Mesenchymal stem cell (in vitro differentiated cells and primary cell): Measurements from ENCODE around the gene SNX24.
A peak's percentile ranks its signal among the peaks of the same experiment; 100 is the strongest.

Experiments used
- DNase-seq: peaks from one replicate; pipeline ENCODE4 v3.0.0-alpha.2; 2013
- H2AFZ ChIP-seq: one replicate; pipeline ENCODE4 v1.6.1; 2013; ENCODE audit warnings: low read depth, mild to moderate bottlenecking, control low read depth, inconsistent platforms, low read length, moderate library complexity
- H2AK5ac ChIP-seq: 2 replicates; pipeline ENCODE4 v1.6.1; 2013; ENCODE audit warnings: low read length, moderate library complexity, mild to moderate bottlenecking, inconsistent platforms; ENCODE audit not compliant: severe bottlenecking
- H2BK120ac ChIP-seq: one replicate; pipeline ENCODE4 v1.6.1; 2013; ENCODE audit warnings: low read depth, mild to moderate bottlenecking, inconsistent platforms, low read length, moderate library complexity
- H2BK12ac ChIP-seq, 2 experiments: one replicate each; pipeline ENCODE4 v1.6.1; 2013; ENCODE audit warnings: inconsistent platforms in 2 of 2, low read length in 2 of 2, mild to moderate bottlenecking in 2 of 2, moderate library complexity in 2 of 2, control low read depth in 1 of 2
- H2BK15ac ChIP-seq: one replicate; pipeline ENCODE4 v1.6.1; 2013; ENCODE audit warnings: mild to moderate bottlenecking, low read depth, inconsistent platforms; ENCODE audit not compliant: poor library complexity, severe bottlenecking
- H2BK5ac ChIP-seq: 2 replicates; pipeline ENCODE4 v1.6.1; 2013; ENCODE audit warnings: low read depth, mild to moderate bottlenecking, low read length, control low read depth, inconsistent platforms; ENCODE audit not compliant: poor library complexity, severe bottlenecking
- H3K14ac ChIP-seq, 2 experiments: one replicate each; pipeline ENCODE4 v1.6.1; 2013; ENCODE audit warnings: inconsistent platforms in 2 of 2, low read length in 2 of 2, control low read depth in 1 of 2, mild to moderate bottlenecking in 1 of 2, moderate library complexity in 1 of 2
- H3K18ac ChIP-seq, 2 experiments: one replicate each; pipeline ENCODE4 v1.6.1; 2013; ENCODE audit warnings: inconsistent platforms in 2 of 2, low read length in 2 of 2, control low read depth in 1 of 2, low read depth in 1 of 2, mild to moderate bottlenecking in 1 of 2
- H3K23ac ChIP-seq, 2 experiments: one replicate each; pipeline ENCODE4 v1.6.1; 2013; ENCODE audit warnings: inconsistent platforms in 2 of 2, low read length in 2 of 2, mild to moderate bottlenecking in 2 of 2, moderate library complexity in 2 of 2, control low read depth in 1 of 2
- H3K27ac ChIP-seq: 2 replicates; pipeline ENCODE4 v1.5.1; 2013; ENCODE audit warnings: mild to moderate bottlenecking, moderate library complexity, low read length, control low read depth, inconsistent platforms; ENCODE audit not compliant: poor library complexity, severe bottlenecking
- H3K27me3 ChIP-seq, 2 experiments: 2 replicates each; pipeline versions ENCODE4 v1.6.1 to v1.7.0; 2013; ENCODE audit warnings: low read length in 2 of 2, mild to moderate bottlenecking in 2 of 2, moderate library complexity in 2 of 2, control low read depth in 1 of 2, inconsistent platforms in 1 of 2; ENCODE audit not compliant: control insufficient read depth in 1 of 2, insufficient read depth in 1 of 2
- H3K36me3 ChIP-seq, 2 experiments: 2 replicates each; pipeline versions ENCODE4 v1.6.1 to v1.7.0; 2013; ENCODE audit warnings: low read length in 2 of 2, control low read depth in 1 of 2, inconsistent platforms in 1 of 2, low read depth in 1 of 2, mild to moderate bottlenecking in 1 of 2; ENCODE audit not compliant: insufficient read depth in 2 of 2, control insufficient read depth in 1 of 2
- H3K4ac ChIP-seq, 2 experiments: one replicate each; pipeline ENCODE4 v1.6.1; 2013; ENCODE audit warnings: inconsistent platforms in 2 of 2, low read length in 2 of 2, mild to moderate bottlenecking in 2 of 2, moderate library complexity in 2 of 2, control low read depth in 1 of 2, low read depth in 1 of 2
- H3K4me1 ChIP-seq: 2 replicates; pipeline ENCODE4 v1.6.1; 2013; ENCODE audit warnings: low read depth, low read length, control low read depth; ENCODE audit not compliant: control insufficient read depth, insufficient read depth
- H3K4me2 ChIP-seq: 2 replicates; pipeline ENCODE4 v1.6.1; 2013; ENCODE audit warnings: low read length, mild to moderate bottlenecking, inconsistent platforms; ENCODE audit not compliant: poor library complexity, severe bottlenecking
- H3K4me3 ChIP-seq, 2 experiments: 2 replicates each; pipeline versions ENCODE4 v1.5.1 to v1.7.0; 2013; ENCODE audit warnings: low read length in 2 of 2, mild to moderate bottlenecking in 2 of 2, control low read depth in 1 of 2, low read depth in 1 of 2; ENCODE audit not compliant: insufficient read depth in 1 of 2
- H3K79me1 ChIP-seq: replicated peaks from 2 replicates; pipeline ENCODE4 v1.6.1; 2013; ENCODE audit warnings: mild to moderate bottlenecking, control low read depth, low read length, inconsistent platforms; ENCODE audit not compliant: poor library complexity, severe bottlenecking
- H3K9ac ChIP-seq: 2 replicates; pipeline ENCODE4 v1.7.0; 2013; ENCODE audit warnings: mild to moderate bottlenecking, low read length, moderate library complexity
- H3K9me3 ChIP-seq: 2 replicates; pipeline ENCODE4 v1.7.0; 2013; ENCODE audit warnings: mild to moderate bottlenecking, low read length; ENCODE audit not compliant: control insufficient read depth
- H4K8ac ChIP-seq: one replicate; pipeline ENCODE4 v1.6.1; 2013; ENCODE audit warnings: inconsistent platforms, mild to moderate bottlenecking, low read length, moderate library complexity
- H4K91ac ChIP-seq: one replicate; pipeline ENCODE4 v1.6.1; 2013; ENCODE audit warnings: mild to moderate bottlenecking, low read length, inconsistent platforms
- WGBS: methylation state at CpG from one replicate; pipeline ENCODE4 v1.1.7; 2013; ENCODE audit warnings: mixed read lengths; 5-methylcytosine and 5-hydroxymethylcytosine counted together

SNX24 gene

GRCh38 chr5:122864842-122865241 is 19.4 kb downstream of the SNX24 start:
- H2BK15ac ChIP-seq, result no peak overlapping the region
- peaks cover 29% of the 10 kb centered on the region for H3K79me1 ChIP-seq
- WGBS, result 100% methylated on average over 1 of the region's 1 CpG
- no peak overlapping the region for H2AFZ ChIP-seq
- H3K4me2 ChIP-seq, result no peak overlapping the region
- no peak overlapping the region for H4K91ac ChIP-seq
- no peak for DNase-seq
- no peak overlapping the region for H2BK12ac ChIP-seq
- no peak overlapping the region for H3K14ac ChIP-seq
- no peak overlapping the region for H3K4me3 ChIP-seq
- no peak overlapping the region for H3K4ac ChIP-seq
- no peaks in the 10 kb centered on the region for H3K4me1 ChIP-seq
- H3K36me3 ChIP-seq, result peaks cover 0 to 14% of the 10 kb centered on the region in 2 experiments
- H2AK5ac ChIP-seq, result no peak overlapping the region
- H4K8ac ChIP-seq, result no peak overlapping the region
- H3K27me3 ChIP-seq, result no peaks in the 10 kb centered on the region
- no peak overlapping the region for H3K9ac ChIP-seq
- H2BK5ac ChIP-seq, result no peak overlapping the region
- no peak overlapping the region for H3K27ac ChIP-seq
- H3K23ac ChIP-seq, result no peak overlapping the region
- H2BK120ac ChIP-seq, result no peak overlapping the region
- no peaks in the 10 kb centered on the region for H3K9me3 ChIP-seq
- H3K18ac ChIP-seq, result no peak overlapping the region

GRCh38 chr5:122870219-122870856 is 24.9 kb downstream of the SNX24 start:
- Histone ChIP-seq H3K18ac (peak overlapping the region in 1 of 2 experiments; percentile 11), H2BK5ac (no peak overlapping the region), H2AFZ (no peak overlapping the region), H3K36me3 (peaks cover 0 to 14% of the 10 kb centered on the region in 2 experiments), H3K4ac (peak overlapping the region in 1 of 2 experiments; percentile 5), H4K91ac (peak overlapping the region; percentile 54), H3K9me3 (no peaks in the 10 kb centered on the region), H3K4me2 (no peak overlapping the region), H3K27ac (no peak overlapping the region), H4K8ac (peak overlapping the region; percentile 51), H3K79me1 (peaks cover 25% of the 10 kb centered on the region), H2BK12ac (no peak overlapping the region), H2BK15ac (no peak overlapping the region), H3K23ac (no peak overlapping the region), H3K9ac (peak overlapping the region; percentile 30), H3K27me3 (no peaks in the 10 kb centered on the region), H3K4me1 (no peaks in the 10 kb centered on the region), H3K4me3 (no peak overlapping the region), H2BK120ac (no peak overlapping the region), H3K14ac (no peak overlapping the region), H2AK5ac (no peak overlapping the region)
- peak; percentile 48 for DNase-seq
- 42% methylated on average over 7 of the region's 7 CpGs for WGBS

- WGBS, result 91% methylated on average over 5 of the region's 8 CpGs
Measured at GRCh38 chr5:122871661-122872060, 26.2 kb downstream of the SNX24 start.

GRCh38 chr5:122874179-122874875 is 28.9 kb downstream of the SNX24 start:
- Histone ChIP-seq H3K79me1 (peaks cover 38% of the 10 kb centered on the region), H4K91ac (no peak overlapping the region), H3K23ac (no peak overlapping the region), H2BK120ac (no peak overlapping the region), H3K9me3 (no peaks in the 10 kb centered on the region), H3K36me3 (no peaks in the 10 kb centered on the region), H3K4me1 (no peaks in the 10 kb centered on the region), H2BK15ac (no peak overlapping the region), H2BK12ac (no peak overlapping the region), H4K8ac (no peak overlapping the region), H3K27me3 (no peaks in the 10 kb centered on the region), H3K9ac (no peak overlapping the region), H3K14ac (no peak overlapping the region), H2BK5ac (no peak overlapping the region), H3K4me3 (no peak overlapping the region), H3K4me2 (no peak overlapping the region), H2AFZ (no peak overlapping the region), H3K18ac (no peak overlapping the region), H2AK5ac (no peak overlapping the region), H3K27ac (no peak overlapping the region), H3K4ac (no peak overlapping the region)
- peak; percentile 51 for DNase-seq
- 79% methylated on average over 3 of the region's 4 CpGs for WGBS

More at GRCh38 chr5:122871661-122872060, 26.2 kb downstream of the SNX24 start:
- H3K27me3 ChIP-seq, result no peaks in the 10 kb centered on the region
- no peak overlapping the region for H3K4me3 ChIP-seq
- H3K9ac ChIP-seq, result peak overlapping the region; percentile 6
- H3K36me3 ChIP-seq, result peaks cover 0 to 14% of the 10 kb centered on the region in 2 experiments
- no peak overlapping the region for H3K27ac ChIP-seq
- H3K4ac ChIP-seq, result no peak overlapping the region
- no peaks in the 10 kb centered on the region for H3K4me1 ChIP-seq
- no peak overlapping the region for H2AK5ac ChIP-seq
- H3K4me2 ChIP-seq, result no peak overlapping the region
- no peak overlapping the region for H2BK15ac ChIP-seq
- no peak overlapping the region for H3K18ac ChIP-seq
- H4K8ac ChIP-seq, result no peak overlapping the region
- no peak overlapping the region for H2BK12ac ChIP-seq
- no peak overlapping the region for H2BK120ac ChIP-seq
- H2BK5ac ChIP-seq, result no peak overlapping the region
- no peak overlapping the region for H4K91ac ChIP-seq
- H3K23ac ChIP-seq, result no peak overlapping the region
- H2AFZ ChIP-seq, result no peak overlapping the region
- DNase-seq, result no peak
- H3K14ac ChIP-seq, result no peak overlapping the region
- H3K9me3 ChIP-seq, result no peaks in the 10 kb centered on the region
- H3K79me1 ChIP-seq, result peaks cover 27% of the 10 kb centered on the region
